Natural killer cell (primary cell): Measurements from ENCODE around the gene DPYD. TPM values are rescaled to one million over a fixed set of nuclear protein-coding genes. Genes with fewer than 3 reads are reported as not detected.

Experiments used
- ATAC-seq, 3 donors: fragments of 150-1000 bp in 2 of 3; fragments of 200-7000 bp in 1 of 3; cut with Tn5 transposase; 1 replicate in 1 of 3; 2 replicates in 2 of 3; pipeline ENCODE4 v1.10.0; 2021; ENCODE audit warnings: mild to moderate bottlenecking in 2 of 3, moderate library complexity in 2 of 3
- DNase-seq, 2 donors: peaks; one replicate each; pipeline versions ENCODE4 v3.0.0 to v3.0.0-alpha.2; 2013 to 2021; ENCODE audit warnings: mixed read lengths in 1 of 2
- H3K27ac ChIP-seq: one replicate; pipeline ENCODE4 v1.5.1; 2013; ENCODE audit warnings: mild to moderate bottlenecking, low read length
- H3K27me3 ChIP-seq: one replicate; pipeline ENCODE4 v1.6.1; 2013; ENCODE audit warnings: low read length; ENCODE audit not compliant: control insufficient read depth, insufficient read depth
- H3K36me3 ChIP-seq: one replicate; pipeline ENCODE4 v1.6.1; 2013; ENCODE audit warnings: low read length; ENCODE audit not compliant: control insufficient read depth, insufficient read depth
- H3K4me1 ChIP-seq: one replicate; pipeline ENCODE4 v1.6.1; 2013; ENCODE audit warnings: low read length; ENCODE audit not compliant: control insufficient read depth, insufficient read depth
- H3K4me3 ChIP-seq: one replicate; pipeline ENCODE4 v1.5.1; 2013; ENCODE audit warnings: low read length
- H3K9me3 ChIP-seq: one replicate; pipeline ENCODE4 v1.6.1; 2013; ENCODE audit warnings: low read length; ENCODE audit not compliant: control insufficient read depth, insufficient read depth
- H3K27ac Mint-ChIP-seq, 2 donors: one replicate each; pipeline ENCODE4 v1.8.0; 2022; ENCODE audit warnings: mild to moderate bottlenecking in 2 of 2, mixed read lengths in 2 of 2, moderate library complexity in 1 of 2
- H3K27me3 Mint-ChIP-seq, 2 donors: one replicate each; pipeline ENCODE4 v1.8.0; 2022; ENCODE audit warnings: low read depth in 2 of 2, mixed read lengths in 2 of 2
- H3K36me3 Mint-ChIP-seq: one replicate; pipeline ENCODE4 v1.8.0; 2022; ENCODE audit warnings: mixed read lengths
- H3K4me1 Mint-ChIP-seq, 2 donors: one replicate each; pipeline ENCODE4 v1.8.0; 2022; ENCODE audit warnings: mixed read lengths in 2 of 2
- H3K4me3 Mint-ChIP-seq: one replicate; pipeline ENCODE4 v1.8.0; 2022; ENCODE audit warnings: mild to moderate bottlenecking, moderate library complexity, mixed read lengths
- H3K9me3 Mint-ChIP-seq, 2 donors: one replicate each; pipeline ENCODE4 v1.8.0; 2022; ENCODE audit warnings: mixed read lengths in 2 of 2
- WGBS: methylation state at CpG from one replicate; pipeline ENCODE4 v1.1.7; 2013; ENCODE audit warnings: missing lambda C conversion rate; ENCODE audit not compliant: insufficient coverage; 5-methylcytosine and 5-hydroxymethylcytosine counted together
- intact Hi-C: fragments of 100-400 bp; cut with micrococcal nuclease; formaldehyde crosslinking; loops from one replicate; pipeline ENCODE4 v1.14.2; 2022
- total RNA-seq, 4 donors: library from RNA; stranded (reverse); fragments of 120-200 nt in 1 of 4; gene quantifications; one replicate each; pipeline versions ENCODE4 v1.2.3 to v1.2.4, GENCODE V29; 2013 to 2022
- TF ChIP-seq, protein P1 (sequence below): fragments of 200-600 bp; IDR thresholded peaks from one replicate; pipeline ENCODE4 v1.8.0; 2022; ENCODE audit warnings: antibody characterized with exemption

DPYD gene
- total RNA-seq, 3 donors from 2014 or later (not counting 1 experiment from before 2014, with no cell fraction given), result 56.6 to 66.7 (median 56.9) TPM

DNA sequence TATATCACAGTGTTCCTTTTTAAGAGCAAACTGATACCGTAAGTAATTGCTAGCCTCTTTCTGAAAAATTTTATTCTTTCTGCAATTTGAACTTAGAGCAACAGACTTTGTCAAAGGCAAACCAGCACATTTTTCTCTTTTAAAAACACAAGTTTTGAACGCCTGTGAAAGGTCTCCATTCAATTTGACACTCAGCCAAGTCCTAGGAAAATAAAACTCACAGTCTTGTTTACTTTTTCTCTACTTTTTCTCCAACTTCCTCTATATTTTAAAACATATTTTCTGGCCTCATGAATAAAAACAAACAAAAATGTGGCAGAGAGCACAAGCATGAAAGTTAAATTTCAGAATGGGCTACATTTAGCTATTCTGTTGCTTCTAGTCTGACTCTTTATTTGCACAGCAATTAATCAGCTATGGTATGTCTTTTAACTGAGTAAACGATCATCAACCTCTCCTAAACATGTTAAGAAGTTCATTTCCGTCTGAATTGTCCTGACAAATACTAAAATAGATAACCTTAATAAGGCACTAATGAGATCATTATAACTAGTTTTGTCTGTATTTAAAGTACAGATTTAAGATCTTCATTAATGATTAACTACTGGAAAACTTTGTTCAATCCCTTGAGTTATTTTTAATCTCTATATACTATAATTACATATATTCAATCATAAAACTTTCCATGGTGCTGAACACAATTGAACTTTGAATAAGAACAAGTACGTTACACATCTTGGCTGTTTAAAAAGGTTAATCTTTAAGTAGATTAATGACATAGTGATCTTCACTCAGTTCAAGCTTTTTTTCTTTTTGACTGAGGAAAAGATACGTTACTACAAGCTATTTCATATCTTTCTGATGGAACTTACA, 648.7 kb downstream of the DPYD start:
- H3K36me3 Mint-ChIP-seq, result peaks cover 9% of the 10 kb centered on the region
- H3K9me3 ChIP-seq, result peaks cover 7% of the 10 kb centered on the region
- no peak for DNase-seq
- H3K27me3 Mint-ChIP-seq, result no peaks in the 10 kb centered on the region
- no peak overlapping the region for H3K27ac Mint-ChIP-seq
- H3K9me3 Mint-ChIP-seq, result peaks cover 0 to 2% of the 10 kb centered on the region in 2 donors
- H3K4me1 Mint-ChIP-seq, result no peaks in the 10 kb centered on the region
- TF ChIP-seq, protein P1, sequence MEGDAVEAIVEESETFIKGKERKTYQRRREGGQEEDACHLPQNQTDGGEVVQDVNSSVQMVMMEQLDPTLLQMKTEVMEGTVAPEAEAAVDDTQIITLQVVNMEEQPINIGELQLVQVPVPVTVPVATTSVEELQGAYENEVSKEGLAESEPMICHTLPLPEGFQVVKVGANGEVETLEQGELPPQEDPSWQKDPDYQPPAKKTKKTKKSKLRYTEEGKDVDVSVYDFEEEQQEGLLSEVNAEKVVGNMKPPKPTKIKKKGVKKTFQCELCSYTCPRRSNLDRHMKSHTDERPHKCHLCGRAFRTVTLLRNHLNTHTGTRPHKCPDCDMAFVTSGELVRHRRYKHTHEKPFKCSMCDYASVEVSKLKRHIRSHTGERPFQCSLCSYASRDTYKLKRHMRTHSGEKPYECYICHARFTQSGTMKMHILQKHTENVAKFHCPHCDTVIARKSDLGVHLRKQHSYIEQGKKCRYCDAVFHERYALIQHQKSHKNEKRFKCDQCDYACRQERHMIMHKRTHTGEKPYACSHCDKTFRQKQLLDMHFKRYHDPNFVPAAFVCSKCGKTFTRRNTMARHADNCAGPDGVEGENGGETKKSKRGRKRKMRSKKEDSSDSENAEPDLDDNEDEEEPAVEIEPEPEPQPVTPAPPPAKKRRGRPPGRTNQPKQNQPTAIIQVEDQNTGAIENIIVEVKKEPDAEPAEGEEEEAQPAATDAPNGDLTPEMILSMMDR, result no peak
- no peaks in the 10 kb centered on the region for H3K4me1 ChIP-seq
- WGBS, result 91% methylated on average over 3 of the region's 6 CpGs
- no peaks in the 10 kb centered on the region for H3K36me3 ChIP-seq
- H3K4me3 Mint-ChIP-seq, result no peak overlapping the region
- H3K4me3 ChIP-seq, result no peak overlapping the region
- no peaks in the 10 kb centered on the region for H3K27me3 ChIP-seq
- ATAC-seq, result no peak
- no peak overlapping the region for H3K27ac ChIP-seq
- intact Hi-C loops, result no loop called here

DNA sequence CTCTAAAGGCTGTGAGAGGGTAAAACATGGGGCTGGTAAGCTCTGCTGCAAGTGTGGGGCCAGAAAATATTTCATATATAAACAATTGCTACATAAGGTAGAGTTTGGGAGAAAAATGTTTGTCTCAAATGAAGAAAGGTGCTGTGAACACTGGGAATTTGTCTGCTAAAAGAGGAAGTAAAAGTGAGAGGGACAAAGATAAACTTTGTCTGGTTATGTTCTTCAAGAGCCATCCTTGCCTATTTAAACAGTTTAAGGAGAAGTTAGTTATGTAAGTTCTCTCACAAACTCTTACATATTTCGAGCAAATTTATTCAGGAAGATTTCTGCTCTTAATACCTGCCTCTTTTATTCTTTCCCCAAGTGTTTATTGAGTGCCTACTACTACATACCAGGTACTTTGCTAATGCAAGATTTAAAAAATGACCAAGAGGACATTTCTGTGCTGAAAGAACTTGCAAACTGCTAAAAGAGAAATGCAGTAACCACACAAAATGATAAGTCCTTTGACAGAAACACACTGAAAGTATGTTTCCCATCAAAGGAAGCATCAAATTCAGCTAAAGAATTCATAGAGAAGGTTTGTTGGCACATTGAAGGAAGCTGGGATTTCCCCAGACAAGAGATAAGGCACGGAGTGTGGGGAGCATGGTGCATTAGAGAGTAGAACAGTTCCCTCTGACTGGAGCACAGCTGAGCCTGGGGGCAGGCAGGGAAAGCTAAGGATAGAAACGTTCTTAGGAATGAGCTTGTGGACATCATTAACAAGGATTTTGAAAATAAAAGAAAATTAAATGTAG, 650.1 kb downstream of the DPYD start:
- WGBS, result 86% methylated on average over 3 of the region's 3 CpGs
- no peaks in the 10 kb centered on the region for H3K36me3 ChIP-seq
- Mint-ChIP-seq H3K27ac (no peak overlapping the region), H3K27me3 (no peaks in the 10 kb centered on the region), H3K4me3 (no peak overlapping the region), H3K36me3 (peaks cover 2% of the 10 kb centered on the region), H3K4me1 (no peaks in the 10 kb centered on the region), H3K9me3 (no peaks in the 10 kb centered on the region)
- intact Hi-C loops, result no loop called here
- TF ChIP-seq, protein P1, result no peak
- H3K4me3 ChIP-seq, result no peak overlapping the region
- H3K27me3 ChIP-seq, result no peaks in the 10 kb centered on the region
- no peak for ATAC-seq
- H3K4me1 ChIP-seq, result no peaks in the 10 kb centered on the region
- no peak for DNase-seq
- H3K9me3 ChIP-seq, result peaks cover 7% of the 10 kb centered on the region
- no peak overlapping the region for H3K27ac ChIP-seq

DNA sequence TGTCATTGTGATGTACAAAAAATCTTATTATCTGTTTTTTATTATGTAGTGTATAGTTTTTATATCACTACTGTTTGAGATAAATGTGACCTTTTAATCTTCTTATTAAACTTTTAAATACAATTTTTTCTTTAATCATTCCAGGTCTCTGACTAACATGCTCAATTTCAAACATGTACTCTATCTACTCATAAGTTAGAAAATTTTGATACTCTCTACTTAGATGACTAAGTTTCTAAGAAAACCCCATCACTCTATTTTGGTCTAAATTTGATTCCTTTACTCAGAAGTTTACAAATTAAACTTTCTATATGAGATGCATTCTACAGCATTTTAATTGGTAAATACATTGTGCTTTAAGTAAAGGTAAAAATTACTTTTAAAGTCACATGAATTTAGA, 655.2 kb downstream of the DPYD start:
- intact Hi-C loops, result no loop called here
- peaks cover 7% of the 10 kb centered on the region for H3K9me3 ChIP-seq
- Mint-ChIP-seq H3K4me1 (no peaks in the 10 kb centered on the region), H3K36me3 (no peaks in the 10 kb centered on the region), H3K27ac (no peak overlapping the region), H3K27me3 (no peaks in the 10 kb centered on the region), H3K4me3 (no peak overlapping the region), H3K9me3 (no peaks in the 10 kb centered on the region)
- H3K4me3 ChIP-seq, result no peak overlapping the region
- TF ChIP-seq, protein P1, result no peak
- DNase-seq (no peak), ATAC-seq (no peak)
- H3K4me1 ChIP-seq, result no peaks in the 10 kb centered on the region
- no peaks in the 10 kb centered on the region for H3K27me3 ChIP-seq
- no peak overlapping the region for H3K27ac ChIP-seq
- no peaks in the 10 kb centered on the region for H3K36me3 ChIP-seq
